GM12864 (cell line): Measurements from ENCODE around the gene FTCDNL1.

Experiments used
- DNase-seq: peaks from one replicate; pipeline ENCODE4 v3.0.0-alpha.2; 2011; ENCODE audit warnings: low read depth
- H3K4me3 ChIP-seq: 2 replicates; pipeline ENCODE4 v1.5.1; 2011; ENCODE audit warnings: mild to moderate bottlenecking, low read depth, low read length, control low read depth
- CTCF ChIP-seq: IDR thresholded peaks from 2 replicates; pipeline ENCODE4 v1.5.1; 2011; ENCODE audit warnings: low read depth, mild to moderate bottlenecking, moderate library complexity, low read length, control low read depth, inconsistent platforms; ENCODE audit errors: missing control alignments

The FTCDNL1 gene

GRCh38 chr2:199810422-199811171, 40.4 kb downstream of the FTCDNL1 start:
- DNase-seq: no peak
- no peak for TF ChIP-seq CTCF
- H3K4me3 ChIP-seq: no peak overlapping the region

- no peak for DNase-seq
- no peak for TF ChIP-seq CTCF
- no peak overlapping the region for H3K4me3 ChIP-seq
Measured at GRCh38 chr2:199807966-199808365, 43.0 kb downstream of the FTCDNL1 start.

- TF ChIP-seq CTCF: no peak
- no peak for DNase-seq
Measured at GRCh38 chr2:199806179-199806578, 44.8 kb downstream of the FTCDNL1 start.

GRCh38 chr2:199804831-199805230, 46.2 kb downstream of the FTCDNL1 start:
- DNase-seq: no peak
- H3K4me3 ChIP-seq: no peak overlapping the region
- TF ChIP-seq CTCF: no peak

More at GRCh38 chr2:199806179-199806578, 44.8 kb downstream of the FTCDNL1 start:
- no peak overlapping the region for H3K4me3 ChIP-seq

- TF ChIP-seq CTCF: no peak
- no peak for DNase-seq
- no peak overlapping the region for H3K4me3 ChIP-seq
Measured at GRCh38 chr2:199798831-199799580, 52.0 kb downstream of the FTCDNL1 start.

- no peak for DNase-seq
- no peak overlapping the region for H3K4me3 ChIP-seq
- TF ChIP-seq CTCF: no peak
Measured at GRCh38 chr2:199797431-199798403, 53.3 kb downstream of the FTCDNL1 start.
